ENCODE measurements around the gene UBR4. TPM values are rescaled to one million over a fixed set of nuclear protein-coding genes. Genes with fewer than 3 reads are reported as not detected.

UBR4 gene
- total and polyA plus RNA-seq, 10 of the 15 experiments (the other 5 are each of a cell fraction or from before 2014, with no cell fraction given), result 34.2 to 124 (median 56.2) TPM

GRCh38 chr1:19036813-19037605, 173.1 kb downstream of the UBR4 start:
- in situ Hi-C loops (cut with MboI) (no loop called here), intact Hi-C loops (cut with micrococcal nuclease; ENCODE audit: unreplicated experiment) (no loop called here)
- Histone ChIP-seq H3K27me3 (replicated peaks in 1 of 2; ENCODE audit: control insufficient read depth in 2 of 2, insufficient read depth in 2 of 2, low read length in 1 of 2) (peaks cover 0 to 5% of the 10 kb centered on the region in 2 experiments; a peak in 2 of 4 replicates), H3K27ac (ENCODE audit: control insufficient read depth, insufficient read depth) (no peak overlapping the region), H3K4me2 (ENCODE audit: control insufficient read depth, insufficient read depth) (no peak overlapping the region), H3K9ac (ENCODE audit: control insufficient read depth, insufficient read depth, low read length) (no peak overlapping the region), H4K20me1 (ENCODE audit: control insufficient read depth, insufficient read depth) (no peaks in the 10 kb centered on the region), H3K4me1 (ENCODE audit: control insufficient read depth, insufficient read depth, low read length) (no peaks in the 10 kb centered on the region), H3K9me3 (replicated peaks; ENCODE audit: control insufficient read depth, insufficient read depth, low read length) (no peaks in the 10 kb centered on the region), H3K4me3 (no peak overlapping the region), H3K36me3 (ENCODE audit: control insufficient read depth in 2 of 2, insufficient read depth in 2 of 2, low read length in 1 of 2) (no peaks in the 10 kb centered on the region), H2AFZ (ENCODE audit: control insufficient read depth, low read depth, low read length) (no peak overlapping the region), H3K79me2 (ENCODE audit: control insufficient read depth, insufficient read depth, low read length) (no peaks in the 10 kb centered on the region)
- SMC1A ChIA-PET (ENCODE audit: uncharacterized antibody, unreplicated experiment), result no interaction called here
- TF ChIP-seq, protein P1, sequence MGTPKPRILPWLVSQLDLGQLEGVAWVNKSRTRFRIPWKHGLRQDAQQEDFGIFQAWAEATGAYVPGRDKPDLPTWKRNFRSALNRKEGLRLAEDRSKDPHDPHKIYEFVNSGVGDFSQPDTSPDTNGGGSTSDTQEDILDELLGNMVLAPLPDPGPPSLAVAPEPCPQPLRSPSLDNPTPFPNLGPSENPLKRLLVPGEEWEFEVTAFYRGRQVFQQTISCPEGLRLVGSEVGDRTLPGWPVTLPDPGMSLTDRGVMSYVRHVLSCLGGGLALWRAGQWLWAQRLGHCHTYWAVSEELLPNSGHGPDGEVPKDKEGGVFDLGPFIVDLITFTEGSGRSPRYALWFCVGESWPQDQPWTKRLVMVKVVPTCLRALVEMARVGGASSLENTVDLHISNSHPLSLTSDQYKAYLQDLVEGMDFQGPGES (IDR thresholded peaks at IDR 0.05), result no peak
- no peak for TF ChIP-seq SKIL (IDR thresholded peaks at IDR 0.05; ENCODE audit: low read depth, poor library complexity, severe bottlenecking)
- no peak for TF ChIP-seq EZH2 (IDR thresholded peaks at IDR 0.05; ENCODE audit: borderline replicate concordance, control insufficient read depth, low read depth, low read length)
- TF ChIP-seq SMC3 (IDR thresholded peaks at IDR 0.05; ENCODE audit: borderline replicate concordance, low read length), result no peak
- POLR2A ChIA-PET, result no interaction called here
- WGBS (ENCODE audit: insufficient coverage, insufficient replicate concordance, low lambda C conversion rate, missing lambda C conversion rate), result 37% methylated on average over 15 of the region's 15 CpGs
- ATAC-seq (no peak), DNase-seq (ENCODE audit: low read depth, low spot score) (no peak), FAIRE-seq (no peak)
- CTCF ChIA-PET, result no interaction called here
- RAD21 ChIA-PET (ENCODE audit: unreplicated experiment), result no interaction called here
- BruUV-seq (replicated peaks), result no TSS peak

All from GM12878 (cell line).